ENCODE data around the gene AGBL5.

DNA sequence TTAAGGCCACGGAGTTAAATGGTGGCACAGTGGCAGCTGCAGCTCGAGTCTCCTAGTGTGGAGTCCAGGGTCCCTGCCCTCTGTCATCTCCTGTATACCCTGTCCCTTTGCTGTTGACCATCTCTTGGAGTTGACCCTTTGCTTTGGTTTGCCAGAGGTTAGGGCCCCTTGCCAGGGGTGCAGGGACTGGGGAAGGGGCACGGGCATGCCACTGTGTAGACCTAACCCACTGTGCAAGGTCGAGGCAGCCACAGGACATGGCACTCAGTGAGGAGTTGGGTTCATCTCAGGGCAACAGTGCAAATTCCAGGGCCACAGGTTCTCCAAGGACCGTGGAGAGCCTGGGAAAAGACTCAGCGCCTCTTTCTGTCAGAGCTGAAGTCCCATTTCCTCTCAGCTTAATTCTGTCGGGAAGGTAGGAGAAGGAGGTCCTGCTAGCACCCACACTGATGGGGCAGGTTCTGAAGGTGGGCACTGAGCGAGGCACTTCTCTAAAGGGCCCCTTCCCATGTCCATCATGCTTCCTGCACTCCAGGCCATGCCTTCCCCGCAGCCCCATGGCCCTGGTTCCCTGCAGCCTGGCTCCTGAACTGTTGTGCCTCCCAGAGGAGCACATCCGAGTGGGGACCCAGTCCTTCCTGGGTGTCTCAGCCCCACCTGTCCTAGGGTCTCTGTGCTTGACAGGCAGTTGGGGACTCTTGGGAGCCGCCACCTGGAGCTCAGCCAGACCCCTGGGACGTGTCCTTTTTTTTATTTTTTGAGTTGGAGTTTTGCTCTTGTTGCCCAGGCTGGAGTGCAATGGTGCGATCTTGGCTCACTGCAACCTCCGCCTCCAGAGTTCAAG lies 37.9 kb downstream of the AGBL5 start:
- no peak for TF ChIP-seq POLR2A (IDR thresholded peaks at IDR 0.05)
- TF ChIP-seq, protein P1, sequence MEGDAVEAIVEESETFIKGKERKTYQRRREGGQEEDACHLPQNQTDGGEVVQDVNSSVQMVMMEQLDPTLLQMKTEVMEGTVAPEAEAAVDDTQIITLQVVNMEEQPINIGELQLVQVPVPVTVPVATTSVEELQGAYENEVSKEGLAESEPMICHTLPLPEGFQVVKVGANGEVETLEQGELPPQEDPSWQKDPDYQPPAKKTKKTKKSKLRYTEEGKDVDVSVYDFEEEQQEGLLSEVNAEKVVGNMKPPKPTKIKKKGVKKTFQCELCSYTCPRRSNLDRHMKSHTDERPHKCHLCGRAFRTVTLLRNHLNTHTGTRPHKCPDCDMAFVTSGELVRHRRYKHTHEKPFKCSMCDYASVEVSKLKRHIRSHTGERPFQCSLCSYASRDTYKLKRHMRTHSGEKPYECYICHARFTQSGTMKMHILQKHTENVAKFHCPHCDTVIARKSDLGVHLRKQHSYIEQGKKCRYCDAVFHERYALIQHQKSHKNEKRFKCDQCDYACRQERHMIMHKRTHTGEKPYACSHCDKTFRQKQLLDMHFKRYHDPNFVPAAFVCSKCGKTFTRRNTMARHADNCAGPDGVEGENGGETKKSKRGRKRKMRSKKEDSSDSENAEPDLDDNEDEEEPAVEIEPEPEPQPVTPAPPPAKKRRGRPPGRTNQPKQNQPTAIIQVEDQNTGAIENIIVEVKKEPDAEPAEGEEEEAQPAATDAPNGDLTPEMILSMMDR (IDR thresholded peaks at IDR 0.05 in 8 of 11, conservative IDR thresholded peaks at IDR 0.05 in 3 of 11): no peak

All from spleen (tissue), 7 donors.